PC-3 (cell line): Measurements from ENCODE around the gene CAMTA1.

Source experiments
- EZH2 ChIP-seq: fragments of 300-600 bp; sonication (generic); IDR thresholded peaks from one replicate; pipeline ENCODE4 v1.6.1; 2017; ENCODE audit warnings: antibody characterized with exemption, mild to moderate bottlenecking, low read length; ENCODE audit not compliant: unreplicated experiment
- EZH2phosphoT487 ChIP-seq: fragments of 300-600 bp; sonication (generic); IDR thresholded peaks from 2 replicates; pipeline ENCODE4 v1.6.1; 2018; ENCODE audit warnings: mild to moderate bottlenecking, antibody characterized with exemption, low read length, borderline replicate concordance
- TF ChIP-seq, protein P1 (sequence below): fragments of 300-600 bp; sonication (generic); conservative IDR thresholded peaks from 2 replicates; pipeline ENCODE4 v1.5.1; 2017; ENCODE audit warnings: antibody characterized with exemption, low read depth, mild to moderate bottlenecking, low read length

DNA sequence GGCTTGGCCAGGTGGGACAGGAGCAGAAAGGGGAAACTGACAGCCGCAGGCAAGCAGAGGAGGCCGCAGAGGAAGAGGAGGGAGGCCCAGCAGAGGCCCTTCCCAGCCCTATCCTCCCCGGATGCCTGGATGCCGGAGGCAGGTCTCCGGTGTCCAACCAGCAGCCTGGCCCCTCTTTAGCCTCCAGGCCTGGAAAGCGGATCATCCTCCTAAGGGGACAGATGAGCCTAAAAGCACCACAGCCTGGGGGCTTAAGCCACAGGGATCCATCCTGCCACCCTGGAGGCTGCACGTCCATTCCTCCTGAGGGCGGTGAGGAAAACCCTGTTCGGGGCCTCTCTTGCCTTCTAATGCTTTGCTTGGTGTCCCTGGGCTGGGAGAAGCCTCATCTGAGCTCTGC lies 651.8 kb downstream of the CAMTA1 start:
- TF ChIP-seq, protein P1, sequence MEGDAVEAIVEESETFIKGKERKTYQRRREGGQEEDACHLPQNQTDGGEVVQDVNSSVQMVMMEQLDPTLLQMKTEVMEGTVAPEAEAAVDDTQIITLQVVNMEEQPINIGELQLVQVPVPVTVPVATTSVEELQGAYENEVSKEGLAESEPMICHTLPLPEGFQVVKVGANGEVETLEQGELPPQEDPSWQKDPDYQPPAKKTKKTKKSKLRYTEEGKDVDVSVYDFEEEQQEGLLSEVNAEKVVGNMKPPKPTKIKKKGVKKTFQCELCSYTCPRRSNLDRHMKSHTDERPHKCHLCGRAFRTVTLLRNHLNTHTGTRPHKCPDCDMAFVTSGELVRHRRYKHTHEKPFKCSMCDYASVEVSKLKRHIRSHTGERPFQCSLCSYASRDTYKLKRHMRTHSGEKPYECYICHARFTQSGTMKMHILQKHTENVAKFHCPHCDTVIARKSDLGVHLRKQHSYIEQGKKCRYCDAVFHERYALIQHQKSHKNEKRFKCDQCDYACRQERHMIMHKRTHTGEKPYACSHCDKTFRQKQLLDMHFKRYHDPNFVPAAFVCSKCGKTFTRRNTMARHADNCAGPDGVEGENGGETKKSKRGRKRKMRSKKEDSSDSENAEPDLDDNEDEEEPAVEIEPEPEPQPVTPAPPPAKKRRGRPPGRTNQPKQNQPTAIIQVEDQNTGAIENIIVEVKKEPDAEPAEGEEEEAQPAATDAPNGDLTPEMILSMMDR: no peak
- TF ChIP-seq EZH2 (no peak), EZH2phosphoT487 (no peak)
